GM19238 (cell line): Measurements from ENCODE around the gene SPINK5.

Experiments used
- DNase-seq: peaks from one replicate; pipeline ENCODE4 v3.0.0; 2011; ENCODE audit warnings: low spot score; ENCODE audit not compliant: insufficient read length

Gene SPINK5

GRCh38 chr5:148176480-148176879, 112.7 kb downstream of the SPINK5 start:
- DNase-seq = no peak

- no peak for DNase-seq
These were observed 113.4 kb downstream of the SPINK5 start for GRCh38 chr5:148177207-148177606.

GRCh38 chr5:148179234-148179824, 115.5 kb downstream of the SPINK5 start:
- DNase-seq = no peak

DNA sequence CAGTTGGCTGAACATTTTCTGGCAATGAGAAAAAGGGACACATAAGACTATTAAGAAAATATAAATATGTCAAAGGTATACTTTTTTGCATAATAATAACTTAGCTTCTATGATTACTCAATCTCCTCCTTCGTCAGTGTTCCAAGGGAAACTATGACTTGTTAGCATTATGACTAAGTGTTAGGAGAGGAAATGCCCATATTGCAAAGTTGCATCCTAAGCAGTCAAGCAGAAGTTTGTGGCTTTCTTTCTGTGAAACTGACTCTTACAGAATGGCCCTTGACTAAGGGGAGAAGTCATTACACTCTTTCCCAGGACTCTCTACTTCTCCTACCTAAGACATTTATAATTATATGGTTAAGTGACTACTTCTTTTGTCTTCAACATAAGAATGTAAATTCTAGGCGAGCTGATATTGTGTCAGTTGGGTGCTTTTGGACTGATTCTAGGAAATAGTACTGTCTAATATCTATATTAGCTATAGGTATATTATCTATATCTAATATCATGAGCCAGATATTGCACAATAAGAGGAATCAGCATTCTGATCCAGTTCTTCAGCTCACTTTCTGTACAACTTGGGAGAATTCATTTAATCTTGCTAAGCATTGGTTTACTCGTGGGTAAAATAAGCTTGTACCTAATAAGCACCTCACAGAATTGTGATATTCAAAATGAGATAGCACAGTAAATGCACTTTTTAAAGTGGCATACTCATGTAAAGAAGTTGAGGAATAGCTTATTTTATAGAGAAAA, 122.6 kb downstream of the SPINK5 start:
- DNase-seq = no peak
